PC-3 (cell line): ENCODE data around the gene IRF8.

Experiments used
- EZH2phosphoT487 ChIP-seq: fragments of 300-600 bp; sonication (generic); IDR thresholded peaks from 2 replicates; pipeline ENCODE4 v1.6.1; 2018; ENCODE audit warnings: mild to moderate bottlenecking, antibody characterized with exemption, low read length, borderline replicate concordance
- TF ChIP-seq, protein P1 (sequence below): fragments of 300-600 bp; sonication (generic); conservative IDR thresholded peaks from 2 replicates; pipeline ENCODE4 v1.5.1; 2017; ENCODE audit warnings: antibody characterized with exemption, low read depth, mild to moderate bottlenecking, low read length

DNA sequence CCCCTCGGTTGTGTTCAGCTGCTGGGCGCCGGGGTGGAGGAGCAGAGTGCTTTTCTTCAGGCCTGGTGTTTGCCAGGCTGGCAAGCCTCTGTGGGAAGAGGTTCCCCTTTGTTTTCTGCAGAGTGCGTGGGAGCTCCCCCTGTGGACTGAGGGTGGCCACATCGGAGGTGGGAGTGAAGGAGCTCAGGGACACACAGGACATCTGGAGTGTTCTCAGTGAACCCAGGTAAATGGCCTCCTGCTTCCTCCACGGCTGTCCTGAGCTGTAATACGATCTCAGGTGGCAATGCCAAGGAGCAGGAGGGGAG, 39.2 kb upstream of the IRF8 start:
- TF ChIP-seq, protein P1, sequence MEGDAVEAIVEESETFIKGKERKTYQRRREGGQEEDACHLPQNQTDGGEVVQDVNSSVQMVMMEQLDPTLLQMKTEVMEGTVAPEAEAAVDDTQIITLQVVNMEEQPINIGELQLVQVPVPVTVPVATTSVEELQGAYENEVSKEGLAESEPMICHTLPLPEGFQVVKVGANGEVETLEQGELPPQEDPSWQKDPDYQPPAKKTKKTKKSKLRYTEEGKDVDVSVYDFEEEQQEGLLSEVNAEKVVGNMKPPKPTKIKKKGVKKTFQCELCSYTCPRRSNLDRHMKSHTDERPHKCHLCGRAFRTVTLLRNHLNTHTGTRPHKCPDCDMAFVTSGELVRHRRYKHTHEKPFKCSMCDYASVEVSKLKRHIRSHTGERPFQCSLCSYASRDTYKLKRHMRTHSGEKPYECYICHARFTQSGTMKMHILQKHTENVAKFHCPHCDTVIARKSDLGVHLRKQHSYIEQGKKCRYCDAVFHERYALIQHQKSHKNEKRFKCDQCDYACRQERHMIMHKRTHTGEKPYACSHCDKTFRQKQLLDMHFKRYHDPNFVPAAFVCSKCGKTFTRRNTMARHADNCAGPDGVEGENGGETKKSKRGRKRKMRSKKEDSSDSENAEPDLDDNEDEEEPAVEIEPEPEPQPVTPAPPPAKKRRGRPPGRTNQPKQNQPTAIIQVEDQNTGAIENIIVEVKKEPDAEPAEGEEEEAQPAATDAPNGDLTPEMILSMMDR, result no peak
- no peak for TF ChIP-seq EZH2phosphoT487
